ENCODE measurements around the gene WNT2.

Gene WNT2

DNA sequence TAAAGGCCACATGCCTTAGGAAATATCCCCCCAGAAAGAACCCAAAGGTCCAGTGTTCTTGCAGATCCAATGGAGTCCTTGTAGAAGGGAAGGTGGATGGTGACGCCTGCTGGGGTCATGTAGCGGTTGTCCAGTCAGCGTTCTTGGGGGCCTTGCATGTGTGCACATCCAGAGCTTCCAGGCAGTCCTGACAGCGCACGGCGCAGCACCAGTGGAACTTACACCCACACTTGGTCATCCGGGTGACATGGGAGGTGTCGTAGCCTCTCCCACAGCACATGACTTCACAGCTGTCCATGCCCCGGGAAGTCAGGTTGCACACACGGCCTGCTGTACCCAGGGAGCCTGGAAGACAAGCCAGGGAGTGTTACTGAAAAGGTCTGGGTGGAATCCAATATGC lies 44.8 kb downstream of the WNT2 start:
- Histone ChIP-seq H3K4me3 (no peak overlapping the region), H3K27ac (no peak overlapping the region)
- TF ChIP-seq, protein P1, sequence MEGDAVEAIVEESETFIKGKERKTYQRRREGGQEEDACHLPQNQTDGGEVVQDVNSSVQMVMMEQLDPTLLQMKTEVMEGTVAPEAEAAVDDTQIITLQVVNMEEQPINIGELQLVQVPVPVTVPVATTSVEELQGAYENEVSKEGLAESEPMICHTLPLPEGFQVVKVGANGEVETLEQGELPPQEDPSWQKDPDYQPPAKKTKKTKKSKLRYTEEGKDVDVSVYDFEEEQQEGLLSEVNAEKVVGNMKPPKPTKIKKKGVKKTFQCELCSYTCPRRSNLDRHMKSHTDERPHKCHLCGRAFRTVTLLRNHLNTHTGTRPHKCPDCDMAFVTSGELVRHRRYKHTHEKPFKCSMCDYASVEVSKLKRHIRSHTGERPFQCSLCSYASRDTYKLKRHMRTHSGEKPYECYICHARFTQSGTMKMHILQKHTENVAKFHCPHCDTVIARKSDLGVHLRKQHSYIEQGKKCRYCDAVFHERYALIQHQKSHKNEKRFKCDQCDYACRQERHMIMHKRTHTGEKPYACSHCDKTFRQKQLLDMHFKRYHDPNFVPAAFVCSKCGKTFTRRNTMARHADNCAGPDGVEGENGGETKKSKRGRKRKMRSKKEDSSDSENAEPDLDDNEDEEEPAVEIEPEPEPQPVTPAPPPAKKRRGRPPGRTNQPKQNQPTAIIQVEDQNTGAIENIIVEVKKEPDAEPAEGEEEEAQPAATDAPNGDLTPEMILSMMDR (IDR thresholded peaks at IDR 0.05), result no peak
- no peak for DNase-seq (ENCODE audit: low spot score)

DNA sequence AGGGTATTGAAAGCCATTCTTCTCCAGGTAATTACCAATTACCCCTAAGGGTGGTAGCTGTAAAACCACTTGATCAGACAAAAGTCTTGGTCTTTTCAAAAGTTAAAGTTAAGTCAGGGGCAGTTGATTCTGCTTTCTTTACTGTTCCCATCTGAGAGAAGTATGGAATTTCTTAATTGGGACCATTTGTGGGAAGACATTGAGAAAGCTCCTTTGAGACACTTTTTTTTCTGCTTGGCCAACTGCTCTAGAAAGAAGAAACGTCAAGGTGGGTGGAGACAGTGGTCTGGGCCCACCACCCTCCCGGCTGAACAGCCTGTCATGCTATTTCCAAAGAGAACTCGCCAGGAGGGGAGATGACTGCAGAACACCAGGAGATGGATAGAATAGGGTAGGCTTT lies 45.3 kb downstream of the WNT2 start:
- DNase-seq (ENCODE audit: low spot score), result no peak
- Histone ChIP-seq H3K27ac (no peak overlapping the region), H3K4me3 (no peak overlapping the region)
- TF ChIP-seq, protein P1 (IDR thresholded peaks at IDR 0.05), result no peak

DNA sequence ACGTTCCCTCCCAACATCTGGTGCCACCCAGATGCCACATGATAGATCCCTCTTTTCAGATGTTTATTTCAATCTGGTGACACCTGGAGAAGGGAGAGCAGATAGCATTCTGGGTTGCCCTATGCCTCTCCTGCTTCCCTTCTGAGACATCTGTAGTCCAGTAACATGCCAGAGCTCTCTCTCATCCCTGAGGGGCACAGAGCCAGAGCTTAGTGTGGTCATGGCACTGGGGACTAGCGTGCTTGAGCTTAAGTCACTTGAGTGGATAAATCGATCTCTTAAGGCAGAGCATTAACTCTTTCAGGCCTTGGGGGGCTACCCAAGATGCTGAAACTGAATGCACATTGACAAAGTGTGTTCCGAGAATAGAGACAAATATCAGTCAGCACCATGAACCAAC lies 47.9 kb downstream of the WNT2 start:
- TF ChIP-seq, protein P1 (IDR thresholded peaks at IDR 0.05), result no peak
- no peak overlapping the region for H3K4me3 ChIP-seq
- no peak overlapping the region for H3K27ac ChIP-seq
- no peak for DNase-seq (ENCODE audit: low spot score)

DNA sequence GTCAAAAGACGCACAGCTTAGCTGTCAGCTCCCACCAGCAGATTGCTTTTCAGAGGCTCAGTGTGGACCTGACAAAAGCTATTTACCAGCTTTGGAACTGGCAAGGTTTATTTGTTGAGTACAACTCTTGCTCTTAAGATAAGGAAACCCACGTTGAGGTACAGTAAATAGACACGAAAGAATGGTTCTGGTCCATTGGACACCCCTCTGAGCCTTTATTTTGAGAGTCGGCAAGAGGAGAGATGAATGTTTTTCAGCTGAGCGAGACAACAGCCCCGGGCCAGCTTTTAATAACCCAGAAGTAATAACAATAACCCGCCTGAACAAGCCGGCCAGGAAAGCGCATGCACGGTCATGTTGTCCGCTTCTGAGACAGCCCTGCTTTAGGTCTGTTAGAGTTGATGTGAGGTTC lies 49.0 kb downstream of the WNT2 start:
- no peak for DNase-seq (ENCODE audit: low spot score)
- Histone ChIP-seq H3K27ac (no peak overlapping the region), H3K4me3 (no peak overlapping the region)
- TF ChIP-seq, protein P1 (IDR thresholded peaks at IDR 0.05), result no peak

DNA sequence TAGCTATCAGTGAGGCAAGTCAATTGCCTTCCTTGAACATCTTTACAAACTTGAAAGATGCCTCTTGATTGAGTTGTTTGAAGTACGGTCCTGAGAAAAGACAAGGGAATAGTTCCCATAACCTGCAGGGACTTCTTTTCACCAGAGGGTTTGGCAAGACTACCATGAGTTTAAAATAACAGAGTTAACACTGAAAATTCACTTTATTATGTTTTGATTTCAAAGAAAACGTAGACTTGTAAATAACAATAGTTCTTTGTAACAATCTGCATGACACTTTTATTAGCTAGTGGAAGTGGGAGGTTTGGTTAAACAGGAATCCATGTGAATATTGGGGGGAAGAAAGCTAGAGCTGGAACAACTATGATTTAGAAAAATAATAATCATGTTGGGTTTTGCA lies 49.5 kb downstream of the WNT2 start:
- TF ChIP-seq, protein P1 (IDR thresholded peaks at IDR 0.05), result no peak
- H3K27ac ChIP-seq, result no peak overlapping the region

DNA sequence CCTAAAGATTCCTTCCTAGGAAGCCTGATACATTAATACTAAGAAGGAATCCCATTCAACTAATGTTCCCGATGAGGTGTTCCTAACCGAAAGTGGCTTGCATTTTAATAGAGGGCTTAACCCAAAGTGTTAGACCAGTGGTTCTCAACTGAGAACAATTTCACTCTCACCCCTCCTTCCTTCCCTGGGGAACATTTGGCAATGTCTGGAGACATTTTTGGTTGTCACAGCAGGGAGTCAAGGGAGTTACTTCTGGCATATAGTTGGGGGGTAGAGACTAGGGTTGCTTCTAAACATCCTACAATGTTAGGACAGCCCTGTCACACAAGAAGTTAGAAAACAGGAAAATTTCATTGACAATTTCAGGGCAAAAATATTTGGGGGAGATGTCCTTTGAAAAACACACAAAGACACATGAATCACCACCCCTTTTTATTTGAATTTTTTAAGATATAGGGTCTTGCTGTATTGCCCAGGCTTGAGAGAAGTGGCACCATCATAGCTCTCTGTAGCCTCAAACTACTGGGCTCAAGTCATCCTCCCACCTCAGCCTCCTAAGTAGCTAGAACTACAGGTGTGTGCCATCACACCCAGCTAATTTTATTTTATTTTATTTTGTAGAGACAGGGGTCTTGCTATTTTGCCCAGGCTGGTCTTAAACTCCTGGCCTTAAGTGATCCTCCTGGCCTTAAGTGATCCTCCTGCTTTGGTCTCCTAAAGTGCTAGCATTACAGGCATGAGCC lies 50.7 kb downstream of the WNT2 start:
- no peak for DNase-seq (ENCODE audit: low spot score)
- Histone ChIP-seq H3K4me3 (no peak overlapping the region), H3K27ac (no peak overlapping the region)
- TF ChIP-seq, protein P1 (IDR thresholded peaks at IDR 0.05), result no peak

More for the DNA sequence above, 49.5 kb downstream of the WNT2 start:
- DNase-seq (ENCODE audit: low spot score), result no peak
- no peak overlapping the region for H3K4me3 ChIP-seq

DNA sequence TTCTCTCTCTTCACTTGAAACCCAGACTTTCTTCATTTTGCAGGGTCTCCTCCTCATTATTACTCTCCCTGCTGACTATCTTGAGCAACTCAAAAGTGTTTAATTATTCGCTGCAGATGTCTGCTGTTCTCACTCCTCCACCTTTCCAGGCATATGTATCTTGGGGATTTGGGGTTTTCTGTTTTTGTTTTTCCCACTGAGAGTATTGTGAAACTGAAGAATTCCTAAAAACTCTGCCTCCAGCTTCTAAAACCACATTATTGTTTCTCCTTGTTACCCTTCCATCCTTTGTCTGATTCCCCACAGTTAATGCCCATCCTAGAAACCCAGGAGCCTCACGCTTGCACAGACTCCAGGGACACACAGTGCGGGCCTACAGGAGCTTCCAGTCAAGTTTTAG lies 51.3 kb downstream of the WNT2 start:
- no peak overlapping the region for H3K27ac ChIP-seq
- TF ChIP-seq, protein P1 (IDR thresholded peaks at IDR 0.05), result no peak
- no peak overlapping the region for H3K4me3 ChIP-seq
- no peak for DNase-seq (ENCODE audit: low spot score)
